NCI-H2081 treated with DMSO at 0.1 percent for 48 hours (cell line): ENCODE results near the gene CD37.
"Not testable (repeated sequence)": the region's sequence is repeated elsewhere in the genome, so short reads cannot be mapped to it uniquely, and the experiment has no call there.

Experiments
- DNase-seq: peaks from one replicate; lab custom pipeline; 2025; lab: John Stamatoyannopoulos, UW

The CD37 gene, protein sequence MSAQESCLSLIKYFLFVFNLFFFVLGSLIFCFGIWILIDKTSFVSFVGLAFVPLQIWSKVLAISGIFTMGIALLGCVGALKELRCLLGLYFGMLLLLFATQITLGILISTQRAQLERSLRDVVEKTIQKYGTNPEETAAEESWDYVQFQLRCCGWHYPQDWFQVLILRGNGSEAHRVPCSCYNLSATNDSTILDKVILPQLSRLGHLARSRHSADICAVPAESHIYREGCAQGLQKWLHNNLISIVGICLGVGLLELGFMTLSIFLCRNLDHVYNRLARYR

DNA sequence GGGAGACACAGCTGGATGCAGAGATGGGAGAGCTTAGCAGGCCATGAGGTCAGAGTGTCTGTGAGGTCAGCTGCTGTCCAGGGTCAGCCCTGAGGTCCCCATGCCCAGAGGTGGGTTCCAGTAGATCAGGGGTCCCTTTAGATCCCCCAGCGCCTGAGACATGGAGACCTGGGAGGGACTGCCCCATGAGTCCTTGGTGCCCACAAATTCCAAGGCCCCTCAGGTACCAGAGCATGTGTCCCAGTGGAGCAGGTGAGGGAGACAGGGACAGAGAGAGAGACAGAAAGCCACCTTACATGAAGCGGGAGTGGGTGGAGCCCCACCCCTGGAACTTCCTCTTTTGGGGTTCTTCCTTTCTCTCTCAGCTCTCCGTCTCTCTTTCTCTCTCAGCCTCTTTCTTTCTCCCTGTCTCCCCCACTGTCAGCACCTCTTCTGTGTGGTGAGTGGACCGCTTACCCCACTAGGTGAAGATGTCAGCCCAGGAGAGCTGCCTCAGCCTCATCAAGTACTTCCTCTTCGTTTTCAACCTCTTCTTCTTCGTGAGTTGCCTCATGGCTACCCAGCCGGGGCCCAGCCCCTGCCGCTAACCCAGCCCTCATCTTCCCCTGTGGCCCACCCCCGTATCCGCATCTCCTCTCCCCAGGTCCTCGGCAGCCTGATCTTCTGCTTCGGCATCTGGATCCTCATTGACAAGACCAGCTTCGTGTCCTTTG is at the start of gene CD37:
Gene CD37, plus strand, starts transcription at position 336 of the 713 bp plus-strand sequence. Its CDS starts 135 bp downstream, at position 471.
- DNase-seq = no peak

- no peak for DNase-seq
Observed at GRCh38 chr19:49287141-49287770, 48.0 kb upstream of the CD37 start.

DNA sequence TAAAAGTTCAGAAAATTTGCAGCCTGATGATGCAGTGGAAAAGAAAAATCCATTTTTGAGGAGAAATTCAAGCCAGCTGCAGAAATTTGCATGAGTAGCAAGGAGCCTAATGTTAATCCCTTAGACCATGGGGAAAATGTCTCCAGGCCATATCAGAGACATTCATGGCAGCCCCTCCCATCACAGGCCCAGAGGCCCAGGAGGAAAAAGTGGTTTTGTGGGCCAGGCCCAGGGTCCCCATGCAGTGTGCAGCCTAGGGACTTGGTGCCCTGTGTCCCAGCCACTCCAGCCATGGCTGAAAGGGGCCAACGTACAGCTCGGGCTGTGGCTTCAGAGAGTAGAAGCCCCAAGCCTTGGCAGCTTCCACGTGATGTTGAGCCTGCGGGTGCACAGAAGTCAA is 47.0 kb upstream of the CD37 start:
- not testable (repeated sequence) for DNase-seq

- not testable (repeated sequence) for DNase-seq
Observed at GRCh38 chr19:49289286-49289685, 45.9 kb upstream of the CD37 start.

DNA sequence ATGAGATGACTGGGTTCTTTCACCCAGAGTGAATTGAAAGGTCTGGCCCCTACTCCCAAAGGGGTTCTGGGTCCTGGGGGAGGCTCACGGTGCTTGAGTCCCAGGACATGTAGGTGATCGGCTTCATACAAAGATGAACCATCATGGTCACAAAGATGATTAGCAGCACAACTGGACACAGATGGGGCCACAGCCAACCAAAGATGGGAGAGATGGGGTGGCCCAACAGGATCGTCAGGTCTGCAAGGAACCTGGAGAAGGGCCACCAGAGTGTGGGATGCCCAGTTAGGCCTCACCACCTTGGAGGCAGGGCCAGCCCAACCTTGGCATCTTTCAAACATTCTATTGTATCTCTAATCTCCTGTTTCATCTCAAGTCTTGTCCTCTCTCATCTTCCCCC is 44.7 kb upstream of the CD37 start:
- DNase-seq = no peak

GRCh38 chr19:49294401-49294800 is 40.8 kb upstream of the CD37 start:
- no peak for DNase-seq

- DNase-seq = no peak
Observed at GRCh38 chr19:49295208-49295880, 39.9 kb upstream of the CD37 start.

DNA sequence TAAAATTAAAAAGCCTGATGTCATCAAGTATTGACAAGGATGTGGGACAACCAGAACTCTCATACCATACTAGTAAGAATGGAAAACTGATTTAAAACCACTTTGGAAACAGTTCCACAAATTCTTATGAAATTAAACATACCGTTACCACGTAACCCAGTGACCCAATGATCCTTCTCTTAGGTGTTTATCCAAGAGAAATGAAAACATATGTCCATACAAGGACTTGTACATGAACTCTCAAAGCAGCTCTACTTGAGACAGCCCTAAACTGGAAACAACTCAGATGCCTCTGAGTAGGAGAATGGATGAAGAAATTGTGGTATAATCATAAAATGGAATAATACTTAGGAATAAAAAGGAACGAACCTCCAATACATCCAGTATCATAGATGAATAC is 37.8 kb upstream of the CD37 start:
- DNase-seq = no peak

DNA sequence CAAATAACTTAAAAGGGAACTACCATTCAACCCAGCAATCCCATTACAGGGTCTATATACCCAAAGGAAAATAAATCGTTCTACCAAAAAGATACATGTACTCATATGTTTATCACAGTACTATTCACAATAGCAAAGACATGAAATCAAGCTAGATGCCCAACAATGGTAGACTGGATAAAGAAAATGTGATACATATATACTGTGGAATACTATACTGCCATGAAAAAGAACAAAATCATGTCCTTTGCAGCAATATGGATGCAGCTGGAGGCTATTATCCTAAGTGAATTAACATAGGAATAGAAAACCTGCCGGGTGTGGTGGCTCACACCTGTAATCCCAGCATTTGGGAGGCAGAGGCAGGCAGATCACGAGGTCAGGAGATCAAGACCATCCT is 36.6 kb upstream of the CD37 start:
- DNase-seq = not testable (repeated sequence)

DNA sequence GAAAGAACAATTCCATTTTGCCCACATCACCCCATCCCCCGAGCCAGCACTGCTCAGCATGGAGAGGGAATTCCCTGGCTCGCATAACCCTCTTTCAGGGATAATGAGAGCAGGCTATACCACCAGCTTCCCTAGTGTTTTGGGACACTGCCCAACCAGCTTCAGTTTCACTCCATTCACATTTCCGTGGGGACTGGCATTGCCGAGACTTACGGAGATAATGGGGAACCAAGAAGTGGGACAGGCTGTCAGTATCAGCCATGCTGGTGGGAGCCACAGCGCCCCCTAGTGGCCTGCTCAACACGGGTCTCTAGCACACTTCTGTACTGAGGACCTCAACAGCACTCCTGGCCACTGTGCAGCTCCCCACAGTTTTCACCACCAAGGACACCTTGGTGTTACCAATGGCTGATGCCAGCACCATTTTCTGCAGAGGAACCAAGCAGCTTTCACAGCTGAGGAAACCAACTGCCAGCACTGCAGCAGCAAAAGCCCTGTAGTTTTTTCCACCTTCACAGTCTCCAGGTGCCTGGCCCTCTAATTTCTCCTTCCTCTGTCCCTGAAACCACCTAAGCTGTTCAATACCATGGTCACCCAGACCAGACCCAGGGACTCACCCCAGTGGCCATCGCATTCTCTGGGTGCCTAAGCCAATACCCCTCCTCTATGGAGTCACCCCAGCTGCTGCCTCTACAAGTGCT is 33.9 kb upstream of the CD37 start:
- DNase-seq = no peak

DNA sequence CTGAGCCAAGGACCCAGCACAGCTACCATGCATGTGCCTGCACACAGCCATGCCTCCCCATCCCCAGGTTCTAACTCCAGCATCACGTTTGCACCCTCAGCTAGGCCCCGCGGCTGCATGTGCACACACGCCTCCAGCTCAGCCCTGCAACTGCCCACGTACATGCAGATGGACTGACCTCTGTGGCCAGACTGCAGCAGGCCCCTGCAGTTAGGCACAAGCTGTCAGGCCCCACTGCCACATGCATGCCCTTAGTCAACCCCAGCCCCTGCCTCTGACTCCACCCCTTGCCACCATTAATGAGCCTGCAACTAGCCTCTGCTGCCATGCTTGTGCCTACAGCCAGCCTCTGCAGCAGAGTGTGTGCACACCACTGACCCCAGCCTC is 33.3 kb upstream of the CD37 start:
- no peak for DNase-seq

DNA sequence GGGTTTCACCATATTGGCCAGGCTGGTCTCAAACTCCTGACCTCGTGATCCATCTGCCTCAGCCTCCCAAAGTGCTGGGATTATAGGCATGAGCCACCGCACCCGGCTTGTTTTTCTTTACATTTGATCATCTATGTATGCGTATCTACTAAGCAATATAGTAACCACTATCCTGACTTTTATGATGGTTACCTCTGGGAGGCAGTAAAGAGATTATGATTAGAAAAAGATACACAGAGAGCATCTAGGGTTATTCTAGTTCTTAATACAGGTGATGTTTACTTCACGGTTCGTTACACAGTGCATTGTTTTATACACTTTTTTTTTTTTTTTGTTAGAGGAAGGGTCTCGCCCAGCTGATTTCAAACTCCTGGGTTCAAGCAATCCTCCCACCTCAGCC is 28.5 kb upstream of the CD37 start:
- DNase-seq = not testable (repeated sequence)

- no peak for DNase-seq
Observed at GRCh38 chr19:49309087-49309486, 26.1 kb upstream of the CD37 start.

DNA sequence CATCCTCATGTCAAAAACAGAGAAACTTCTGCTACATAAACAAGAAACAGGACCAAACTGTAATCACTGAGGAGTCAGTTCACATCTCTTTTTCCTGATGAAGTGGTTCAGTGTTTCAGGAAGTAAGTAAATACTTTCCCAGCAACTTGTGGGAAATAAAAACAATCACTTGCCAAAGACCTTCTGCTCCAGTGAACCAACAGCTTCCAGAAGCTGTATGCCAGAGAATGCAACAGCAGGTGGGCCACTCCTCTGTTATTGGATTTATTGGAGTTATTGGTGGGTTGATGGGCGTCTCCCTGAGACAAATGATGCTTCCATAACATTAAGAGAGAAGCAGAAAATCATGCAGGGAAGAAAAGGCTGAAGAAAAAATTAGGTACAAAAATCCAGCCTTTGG is 20.1 kb upstream of the CD37 start:
- DNase-seq = no peak

DNA sequence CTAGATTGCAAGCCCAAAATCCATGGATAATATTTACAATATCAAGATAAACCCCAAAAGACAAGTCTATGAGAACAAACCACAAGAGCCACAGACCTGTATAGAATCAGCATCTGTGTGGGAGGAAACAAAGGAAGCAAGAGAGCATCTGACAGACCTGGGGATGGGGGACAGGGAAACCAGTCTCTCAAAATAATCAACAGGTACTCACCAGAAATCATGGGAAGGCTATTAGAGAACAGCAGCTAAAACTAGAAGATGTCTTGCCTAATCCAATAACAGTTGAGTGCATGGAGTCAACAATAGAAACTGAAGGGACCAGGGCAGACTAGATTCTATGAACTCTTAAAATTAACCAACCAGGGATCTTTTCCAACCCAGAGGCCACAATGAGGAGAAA is 18.9 kb upstream of the CD37 start:
- no peak for DNase-seq

DNA sequence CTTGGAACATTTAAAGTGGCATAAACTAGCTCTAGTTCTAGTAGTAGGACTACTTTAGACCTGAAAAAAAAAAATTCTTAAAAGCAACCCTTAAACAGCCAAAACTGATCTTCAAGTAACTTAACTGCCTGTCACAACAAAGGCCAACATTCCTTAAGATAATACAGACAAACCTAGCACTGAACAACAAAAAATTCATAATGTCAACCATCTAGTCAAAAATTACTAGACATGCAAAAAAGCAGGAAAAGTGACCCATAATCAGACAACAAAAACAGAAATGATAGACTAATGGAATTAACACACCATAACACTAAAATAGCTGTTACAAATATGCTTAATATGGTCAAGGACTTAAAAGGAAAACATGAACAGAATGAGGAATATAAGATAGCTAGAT is 16.9 kb upstream of the CD37 start:
- DNase-seq = no peak

- no peak for DNase-seq
Observed at GRCh38 chr19:49324801-49325576, 10.2 kb upstream of the CD37 start, which contains the start of gene SLC6A16. Gene SLC6A16 (minus strand): TSS chr19:49325191. CDS start chr19:49311347, 13,844 bp downstream.

- DNase-seq = not testable (repeated sequence)
Observed at GRCh38 chr19:49325756-49326155, 9.4 kb upstream of the CD37 start.

- no peak for DNase-seq
Observed at GRCh38 chr19:49326165-49326704, 9.0 kb upstream of the CD37 start.

DNA sequence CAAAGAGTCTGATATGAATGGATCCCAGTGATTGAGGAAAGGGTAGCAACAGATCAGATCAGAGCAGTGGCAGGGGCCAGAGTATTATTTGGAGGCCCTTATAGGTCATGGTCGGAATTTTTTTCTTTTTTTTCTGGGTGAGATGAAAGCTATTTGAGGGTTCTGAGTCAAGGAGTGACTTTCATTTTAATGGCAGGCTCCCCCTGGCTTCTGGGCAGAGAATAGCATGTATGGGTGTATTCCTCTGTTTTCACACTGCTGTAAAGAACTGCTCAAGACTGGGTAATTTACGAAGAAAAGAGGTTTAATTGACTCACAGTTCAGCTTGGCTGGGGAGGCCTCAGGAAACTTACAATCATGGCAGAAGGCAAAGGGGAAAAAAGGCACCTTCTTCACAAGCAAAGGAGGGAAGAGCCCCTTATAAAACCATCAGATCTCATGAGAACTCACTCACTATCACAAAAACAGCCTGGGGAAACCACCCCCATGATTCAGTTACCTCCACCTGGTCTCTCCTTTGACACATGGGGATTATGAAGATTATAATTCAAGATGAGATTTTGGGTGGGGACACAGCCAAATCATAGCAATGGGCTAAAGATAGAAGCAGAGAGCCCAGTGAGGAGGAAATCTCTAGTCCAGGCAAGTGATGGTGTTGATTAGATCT is 7.2 kb upstream of the CD37 start:
- DNase-seq = no peak
